ENCODE data around the gene MTRF1L. TPM values are rescaled to one million over a fixed set of nuclear protein-coding genes. Genes with fewer than 3 reads are reported as not detected.

MTRF1L gene
- total and polyA plus RNA-seq, 2 of the 13 experiments (the other 11 are each of a cell fraction or from before 2014, with no cell fraction given) = 17.6 to 28.7 TPM

GRCh38 chr6:152982904-152983636 is 19.4 kb downstream of the MTRF1L start, which contains the start of gene FBXO5 (continued):
- TF ChIP-seq ATF6 (CRISPR knock-in tag; conservative IDR thresholded peaks at IDR 0.05) (peak; percentile 72; the same call in 1 of the 2 replicates), ZNF558 (CRISPR knock-in tag; IDR thresholded peaks at IDR 0.05; ENCODE audit: borderline replicate concordance) (peak; percentile 68; the same call in 1 of the 2 replicates), NR2F2 (IDR thresholded peaks at IDR 0.05; ENCODE audit: borderline replicate concordance, low read depth) (no peak), ZNF512B (CRISPR knock-in tag; IDR thresholded peaks at IDR 0.05; ENCODE audit: borderline replicate concordance) (no peak), PBX3 (CRISPR knock-in tag; IDR thresholded peaks at IDR 0.05; ENCODE audit: borderline replicate concordance) (peak; percentile 35; the same call in 1 of the 2 replicates), LRRFIP1 (CRISPR knock-in tag; conservative IDR thresholded peaks at IDR 0.05) (no peak), NFAT5 (CRISPR knock-in tag; IDR thresholded peaks at IDR 0.05) (peak; percentile 2; the same call in 1 of the 2 replicates), HOMEZ (CRISPR knock-in tag; IDR thresholded peaks at IDR 0.05; ENCODE audit: low read depth) (no peak), YY1 (IDR thresholded peaks at IDR 0.05; ENCODE audit: insufficient read depth, insufficient replicate concordance, low read depth, low read length) (no peak), ZNF563 (CRISPR knock-in tag; IDR thresholded peaks at IDR 0.05) (peak; percentile 66; the same call in 1 of the 2 replicates), ZNF432 (CRISPR knock-in tag; IDR thresholded peaks at IDR 0.05; ENCODE audit: borderline replicate concordance) (no peak)

Data from HepG2 (cell line).